Smooth muscle cell (in vitro differentiated cells): ENCODE results near the gene PLCG1. TPM values are rescaled to one million over a fixed set of nuclear protein-coding genes. Genes with fewer than 3 reads are reported as not detected.

ENCODE experiments used
- DNase-seq: peaks from one replicate; lab custom pipeline; 2025; ENCODE audit not compliant: unreplicated experiment; lab: John Stamatoyannopoulos, UW
- H2AFZ ChIP-seq: fragments of 200-600 bp; sonication (generic); 2 replicates; pipeline ENCODE4 v1.6.0; 2016; ENCODE audit warnings: antibody characterized with exemption, low read depth, mild to moderate bottlenecking
- H3F3A ChIP-seq: fragments of 200-600 bp; sonication (generic); 2 replicates; pipeline ENCODE4 v1.6.0; 2017; ENCODE audit warnings: antibody characterized with exemption, low read depth
- H3K27ac ChIP-seq: fragments of 200-600 bp; sonication (generic); 2 replicates; pipeline ENCODE4 v1.5.1; 2016; ENCODE audit warnings: low read depth, mild to moderate bottlenecking
- H3K27me3 ChIP-seq: fragments of 200-600 bp; sonication (generic); 2 replicates; pipeline ENCODE4 v1.6.1; 2016; ENCODE audit warnings: low read depth, mild to moderate bottlenecking
- H3K36me3 ChIP-seq: fragments of 200-600 bp; sonication (generic); 2 replicates; pipeline ENCODE4 v1.5.1; 2016; ENCODE audit warnings: low read depth
- H3K4me1 ChIP-seq: fragments of 200-600 bp; sonication (generic); 2 replicates; pipeline ENCODE4 v1.5.1; 2016; ENCODE audit warnings: low read depth
- H3K4me2 ChIP-seq: fragments of 200-600 bp; sonication (generic); 2 replicates; pipeline ENCODE4 v1.6.0; 2016; ENCODE audit warnings: mild to moderate bottlenecking
- H3K4me3 ChIP-seq: fragments of 200-600 bp; sonication (generic); 2 replicates; pipeline ENCODE4 v1.5.1; 2016; ENCODE audit warnings: mild to moderate bottlenecking
- H3K79me2 ChIP-seq: fragments of 200-600 bp; sonication (generic); 2 replicates; pipeline ENCODE4 v1.6.0; 2016; ENCODE audit warnings: low read depth, mild to moderate bottlenecking
- H3K9ac ChIP-seq: fragments of 200-600 bp; sonication (generic); 2 replicates; pipeline ENCODE4 v1.6.0; 2016; ENCODE audit warnings: low read depth
- H3K9me3 ChIP-seq: fragments of 200-600 bp; sonication (generic); replicated peaks from 2 replicates; pipeline ENCODE4 v1.5.1; 2016; ENCODE audit warnings: low read depth
- H4K20me1 ChIP-seq: fragments of 200-600 bp; sonication (generic); 2 replicates; pipeline ENCODE4 v1.6.0; 2016; ENCODE audit warnings: low read depth
- CTCF ChIP-seq: fragments of 200-600 bp; sonication (generic); IDR thresholded peaks from 2 replicates; pipeline ENCODE4 v1.5.1; 2017; ENCODE audit warnings: borderline replicate concordance, mild to moderate bottlenecking, antibody characterized with exemption; ENCODE audit not compliant: insufficient read depth, poor library complexity, severe bottlenecking
- WGBS: methylation state at CpG from one replicate; pipeline ENCODE4 v1.1.7; 2016; ENCODE audit warnings: low lambda C conversion rate; 5-methylcytosine and 5-hydroxymethylcytosine counted together
- polyA plus RNA-seq: library from polyadenylated mRNA; unstranded; fragments of >200 nt; fragmentation: Nextera tagmentation; extraction: Ambion mirVana; gene quantifications from 2 replicates; pipeline ENCODE4 v1.2.1, GENCODE V29; 2016
- total RNA-seq: library from RNA; depleted of rRNA; stranded (reverse); fragments of >200 nt; gene quantifications from 2 replicates; pipeline ENCODE4 v1.2.3, GENCODE V29; 2014

Gene PLCG1
- total and polyA plus RNA-seq, 2 experiments from 2014 or later, result 36.9 to 45.2 TPM

- Histone ChIP-seq H3K4me2 (no peak overlapping the region), H3K4me1 (peaks cover 12% of the 10 kb centered on the region), H3K79me2 (no peaks in the 10 kb centered on the region), H3K9ac (no peak overlapping the region), H3K27ac (no peak overlapping the region), H2AFZ (no peak overlapping the region), H4K20me1 (no peaks in the 10 kb centered on the region), H3K27me3 (no peaks in the 10 kb centered on the region), H3K9me3 (no peaks in the 10 kb centered on the region), H3F3A (no peaks in the 10 kb centered on the region), H3K4me3 (no peak overlapping the region), H3K36me3 (no peaks in the 10 kb centered on the region)
- WGBS, result 88% methylated on average over 6 of the region's 6 CpGs
- no peak for TF ChIP-seq CTCF
- no peak for DNase-seq
These were observed 43.4 kb downstream of the PLCG1 start for GRCh38 chr20:41180599-41181333.

GRCh38 chr20:41181567-41181966, 44.2 kb downstream of the PLCG1 start:
- WGBS, result 91% methylated on average over 3 of the region's 3 CpGs
- H3K27me3 ChIP-seq, result no peaks in the 10 kb centered on the region

GRCh38 chr20:41182296-41183212, 45.2 kb downstream of the PLCG1 start:
- Histone ChIP-seq H3K27me3 (no peaks in the 10 kb centered on the region), H3K4me3 (no peak overlapping the region), H3K79me2 (no peaks in the 10 kb centered on the region), H3K9ac (no peak overlapping the region), H3F3A (no peaks in the 10 kb centered on the region), H4K20me1 (no peaks in the 10 kb centered on the region), H3K36me3 (no peaks in the 10 kb centered on the region), H2AFZ (no peak overlapping the region), H3K4me2 (no peak overlapping the region), H3K9me3 (no peaks in the 10 kb centered on the region), H3K27ac (no peak overlapping the region), H3K4me1 (peaks cover 12% of the 10 kb centered on the region)
- WGBS, result 93% methylated on average over 10 of the region's 10 CpGs
- DNase-seq, result no peak
- TF ChIP-seq CTCF, result no peak

More at GRCh38 chr20:41181567-41181966, 44.2 kb downstream of the PLCG1 start:
- Histone ChIP-seq H3F3A (no peaks in the 10 kb centered on the region), H3K36me3 (no peaks in the 10 kb centered on the region), H3K9ac (no peak overlapping the region), H3K4me1 (peaks cover 12% of the 10 kb centered on the region), H3K27ac (no peak overlapping the region), H3K9me3 (no peaks in the 10 kb centered on the region), H2AFZ (no peak overlapping the region), H3K4me3 (no peak overlapping the region), H3K79me2 (no peaks in the 10 kb centered on the region), H4K20me1 (no peaks in the 10 kb centered on the region), H3K4me2 (no peak overlapping the region)
- TF ChIP-seq CTCF, result no peak
- DNase-seq, result no peak
